AG10803 (cell line): ENCODE measurements around the gene GNAI3.

ENCODE experiments used
- DNase-seq: peaks from one replicate; pipeline ENCODE4 v3.0.0; 2010; ENCODE audit warnings: low read depth
- H3K4me3 ChIP-seq: 2 replicates; pipeline ENCODE4 v1.5.1; 2011; ENCODE audit warnings: mild to moderate bottlenecking, low read length, control low read depth
- CTCF ChIP-seq: conservative IDR thresholded peaks from 2 replicates; pipeline ENCODE4 v1.5.1; 2011; ENCODE audit warnings: mild to moderate bottlenecking, low read length, control low read depth, inconsistent platforms

The GNAI3 gene

GRCh38 chr1:109531826-109532364 is 16.5 kb upstream of the GNAI3 start:
- no peak for TF ChIP-seq CTCF
- H3K4me3 ChIP-seq, result no peak overlapping the region
- DNase-seq, result no peak

GRCh38 chr1:109532365-109533136 is 15.9 kb upstream of the GNAI3 start:
- TF ChIP-seq CTCF, result peak; percentile 96
- H3K4me3 ChIP-seq, result peak overlapping the region; percentile 29
- peak; percentile 67 for DNase-seq

- no peak for DNase-seq
- no peak for TF ChIP-seq CTCF
- H3K4me3 ChIP-seq, result no peak overlapping the region
Observed at GRCh38 chr1:109534307-109534858, 14.0 kb upstream of the GNAI3 start.

- no peak for DNase-seq
- no peak overlapping the region for H3K4me3 ChIP-seq
- TF ChIP-seq CTCF, result no peak
Observed at GRCh38 chr1:109535481-109535880, 12.9 kb upstream of the GNAI3 start.

- DNase-seq, result no peak
Observed at GRCh38 chr1:109535971-109536491, 12.4 kb upstream of the GNAI3 start.

GRCh38 chr1:109537450-109538178 is 10.8 kb upstream of the GNAI3 start:
- no peak for TF ChIP-seq CTCF
- DNase-seq, result no peak
- H3K4me3 ChIP-seq, result no peak overlapping the region

More at GRCh38 chr1:109535971-109536491, 12.4 kb upstream of the GNAI3 start:
- no peak for TF ChIP-seq CTCF
- no peak overlapping the region for H3K4me3 ChIP-seq
